ENCODE results near the gene TRAF5.

Gene TRAF5

GRCh38 chr1:211378844-211379243, 52.2 kb downstream of the TRAF5 start:
- no peak for TF ChIP-seq CTCF (conservative IDR thresholded peaks at IDR 0.05; ENCODE audit: low read depth, low read length)
- no peak for DNase-seq (ENCODE audit: low read depth)
- no peak overlapping the region for H3K4me3 ChIP-seq (ENCODE audit: low read length)

DNA sequence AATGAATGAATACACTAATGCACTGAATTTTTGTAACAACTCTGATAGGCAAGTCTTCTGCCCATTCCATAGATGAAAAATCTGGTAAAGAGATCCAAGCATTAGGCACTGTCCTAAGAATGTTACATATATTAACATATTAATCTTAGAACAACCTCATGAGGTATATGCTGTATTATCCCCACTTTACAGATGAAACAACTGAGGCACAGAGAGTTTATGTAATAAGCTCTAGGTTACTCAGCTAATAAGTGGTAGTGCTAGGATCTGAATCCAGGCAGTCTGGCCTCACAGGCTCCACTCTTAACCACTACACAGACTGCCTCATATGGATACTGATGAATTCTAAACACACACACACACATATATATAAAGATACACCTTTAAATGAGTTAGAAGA, 52.8 kb downstream of the TRAF5 start:
- no peak overlapping the region for H3K4me3 ChIP-seq (ENCODE audit: low read length)
- DNase-seq (ENCODE audit: low read depth), result no peak
- no peak for TF ChIP-seq CTCF (conservative IDR thresholded peaks at IDR 0.05; ENCODE audit: low read depth, low read length)

DNA sequence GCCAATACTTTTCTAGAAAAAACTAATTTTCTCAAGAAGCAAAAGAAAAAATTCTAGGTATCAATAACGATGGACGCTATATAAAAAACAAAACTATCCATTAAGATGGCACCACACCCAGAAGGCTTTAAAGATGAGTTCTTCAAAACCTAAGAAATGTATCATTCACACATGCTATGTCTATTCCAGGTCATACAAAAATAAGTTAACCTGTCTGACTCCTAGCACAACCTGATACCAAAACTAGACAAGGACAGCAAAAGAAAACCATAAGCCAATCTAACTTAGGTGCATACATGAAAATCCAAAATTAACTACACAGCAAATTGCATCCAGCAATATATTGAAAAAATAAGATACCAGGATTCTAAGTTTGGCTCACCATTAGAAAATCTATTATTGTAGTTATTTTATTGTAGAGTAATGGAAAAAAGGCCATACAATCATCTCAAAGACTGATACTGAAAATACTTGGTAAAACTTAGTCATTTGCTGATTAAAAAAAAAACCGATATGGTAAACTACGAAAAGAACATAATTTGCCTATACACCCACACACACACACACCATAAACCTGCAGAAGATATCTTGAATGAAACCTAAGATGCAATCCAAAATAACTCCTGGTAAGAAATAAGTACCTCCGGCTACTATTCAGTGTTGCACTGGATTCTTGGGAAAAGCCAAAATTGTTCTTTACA, 55.0 kb downstream of the TRAF5 start:
- H3K4me3 ChIP-seq (ENCODE audit: low read length), result peak overlapping the region; percentile 78
- DNase-seq (ENCODE audit: low read depth), result no peak
- TF ChIP-seq CTCF (conservative IDR thresholded peaks at IDR 0.05; ENCODE audit: low read depth, low read length), result no peak

DNA sequence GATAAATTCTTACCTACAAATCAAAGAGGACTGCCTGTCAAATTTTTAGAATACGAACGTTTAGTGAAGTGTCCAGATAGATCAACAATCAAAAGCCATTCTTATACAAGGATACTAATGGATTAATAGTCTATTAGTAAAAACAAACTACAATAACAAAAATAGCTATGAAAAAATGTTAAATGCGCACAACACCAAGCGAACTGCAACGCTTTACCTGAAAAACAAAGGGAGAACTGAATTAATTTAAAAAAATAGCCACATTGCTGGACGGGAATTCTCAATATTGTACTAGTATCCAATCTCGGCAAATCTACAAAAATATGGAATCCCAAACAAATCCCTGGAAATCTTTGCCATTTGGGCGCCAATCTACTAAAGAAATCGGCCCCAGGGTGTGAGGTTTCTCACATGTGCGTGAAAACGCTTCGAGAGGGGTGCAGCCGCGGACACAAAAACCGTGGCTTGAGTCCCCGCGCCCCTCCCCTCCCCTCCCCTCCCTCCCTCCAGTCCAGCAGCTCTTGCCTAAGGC, 55.6 kb downstream of the TRAF5 start:
- H3K4me3 ChIP-seq (ENCODE audit: low read length), result peak overlapping the region; percentile 78
- no peak for DNase-seq (ENCODE audit: low read depth)
- no peak for TF ChIP-seq CTCF (conservative IDR thresholded peaks at IDR 0.05; ENCODE audit: low read depth, low read length)

GRCh38 chr1:211382714-211383480, 56.3 kb downstream of the TRAF5 start:
- no peak for TF ChIP-seq CTCF (conservative IDR thresholded peaks at IDR 0.05; ENCODE audit: low read depth, low read length)

GRCh38 chr1:211384524-211384923, 57.9 kb downstream of the TRAF5 start:
- H3K4me3 ChIP-seq (ENCODE audit: low read length), result no peak overlapping the region
- TF ChIP-seq CTCF (conservative IDR thresholded peaks at IDR 0.05; ENCODE audit: low read depth, low read length), result no peak
- no peak for DNase-seq (ENCODE audit: low read depth)

More at GRCh38 chr1:211382714-211383480, 56.3 kb downstream of the TRAF5 start:
- peak; percentile 66 for DNase-seq (ENCODE audit: low read depth)
- H3K4me3 ChIP-seq (ENCODE audit: low read length), result peak overlapping the region; percentile 78
